WTC11 (cell line): ENCODE data around the gene IRF2BPL.

Experiments used
- FOXK1 ChIP-seq: sonication (generic); formaldehyde crosslinking; IDR thresholded peaks from 2 replicates; pipeline ENCODE4 v1.8.0; 2022; ENCODE audit warnings: mild to moderate bottlenecking, moderate library complexity, missing genetic modification reagents
- TF ChIP-seq, protein P1 (sequence below): fragments of 200-600 bp; IDR thresholded peaks from 2 replicates; pipeline ENCODE4 v1.8.0; 2022; ENCODE audit warnings: antibody characterized with exemption

DNA sequence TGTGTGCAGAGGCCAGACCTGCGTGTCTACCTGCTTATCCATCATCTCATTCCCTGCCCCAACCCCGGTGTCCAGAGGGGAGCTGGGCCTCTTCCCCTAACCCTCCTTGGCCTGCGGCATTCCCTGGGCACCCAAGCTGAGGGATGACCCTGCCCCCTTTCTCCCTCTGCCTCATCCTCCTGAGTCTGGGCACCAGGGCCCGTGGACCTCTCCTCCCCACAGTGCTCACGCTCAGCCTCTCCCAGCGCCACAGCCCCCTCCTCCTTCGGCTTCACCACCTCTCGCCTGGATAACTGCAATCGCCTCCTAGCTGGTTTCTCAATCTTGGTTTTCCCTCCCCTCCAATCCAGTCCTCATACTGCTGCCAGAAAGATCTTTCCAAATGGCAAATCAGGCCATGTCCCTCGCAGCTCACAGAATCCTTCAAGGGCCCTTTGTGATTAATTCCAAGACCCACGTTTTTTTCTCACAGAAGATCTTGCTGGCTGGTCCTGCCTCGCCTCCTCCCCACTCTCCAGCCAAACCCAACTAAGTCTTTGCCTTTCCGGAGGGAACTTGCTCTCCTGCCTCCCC, 16.2 kb downstream of the IRF2BPL start:
- TF ChIP-seq, protein P1, sequence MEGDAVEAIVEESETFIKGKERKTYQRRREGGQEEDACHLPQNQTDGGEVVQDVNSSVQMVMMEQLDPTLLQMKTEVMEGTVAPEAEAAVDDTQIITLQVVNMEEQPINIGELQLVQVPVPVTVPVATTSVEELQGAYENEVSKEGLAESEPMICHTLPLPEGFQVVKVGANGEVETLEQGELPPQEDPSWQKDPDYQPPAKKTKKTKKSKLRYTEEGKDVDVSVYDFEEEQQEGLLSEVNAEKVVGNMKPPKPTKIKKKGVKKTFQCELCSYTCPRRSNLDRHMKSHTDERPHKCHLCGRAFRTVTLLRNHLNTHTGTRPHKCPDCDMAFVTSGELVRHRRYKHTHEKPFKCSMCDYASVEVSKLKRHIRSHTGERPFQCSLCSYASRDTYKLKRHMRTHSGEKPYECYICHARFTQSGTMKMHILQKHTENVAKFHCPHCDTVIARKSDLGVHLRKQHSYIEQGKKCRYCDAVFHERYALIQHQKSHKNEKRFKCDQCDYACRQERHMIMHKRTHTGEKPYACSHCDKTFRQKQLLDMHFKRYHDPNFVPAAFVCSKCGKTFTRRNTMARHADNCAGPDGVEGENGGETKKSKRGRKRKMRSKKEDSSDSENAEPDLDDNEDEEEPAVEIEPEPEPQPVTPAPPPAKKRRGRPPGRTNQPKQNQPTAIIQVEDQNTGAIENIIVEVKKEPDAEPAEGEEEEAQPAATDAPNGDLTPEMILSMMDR: no peak
- TF ChIP-seq FOXK1 (CRISPR knock-in tag): no peak
